Inflammatory macrophage treated with lipopolysaccharide for 1 hour (primary cell): Measurements from ENCODE around the gene SPEM1.

Source experiments
- DNase-seq, 2 donors: peaks; one replicate each; pipeline ENCODE4 v3.0.0-alpha.2; 2020 to 2022

The SPEM1 gene

GRCh38 chr17:7423679-7424078 is 3.6 kb downstream of the SPEM1 start:
- no peak for DNase-seq

DNA sequence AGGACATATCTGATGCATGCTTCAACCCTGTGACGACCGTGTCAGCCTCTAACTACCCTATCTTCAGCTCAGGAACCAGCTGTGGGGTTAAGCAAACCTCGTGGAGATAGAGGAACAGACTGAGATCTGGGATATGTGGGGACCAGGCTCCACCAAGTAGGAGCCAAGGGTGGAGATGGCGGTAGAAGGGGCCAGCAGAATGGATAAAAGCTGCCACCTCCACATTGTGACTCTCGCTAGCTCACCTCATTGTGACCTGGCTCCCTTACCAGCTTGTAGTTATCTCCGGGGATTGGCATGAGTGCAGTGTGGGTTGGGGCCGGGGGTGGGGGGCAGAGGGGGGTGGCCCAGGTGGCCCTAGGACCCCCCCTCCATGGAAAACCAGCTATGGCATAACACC is 5.2 kb downstream of the SPEM1 start, which contains the start of gene SPEM2:
SPEM2 (plus strand) TSS at position 301 of the 400 bp plus-strand sequence; CDS start at position 374, 73 bp downstream.
- DNase-seq: no peak

- DNase-seq: no peak
Measured at GRCh38 chr17:7425756-7426155, 5.6 kb downstream of the SPEM1 start.

- no peak for DNase-seq
Measured at GRCh38 chr17:7426203-7426863, 6.2 kb downstream of the SPEM1 start.

- DNase-seq: no peak
Measured at GRCh38 chr17:7426896-7427489, 6.9 kb downstream of the SPEM1 start.

- DNase-seq: no peak
Measured at GRCh38 chr17:7427549-7427948, 7.4 kb downstream of the SPEM1 start.

DNA sequence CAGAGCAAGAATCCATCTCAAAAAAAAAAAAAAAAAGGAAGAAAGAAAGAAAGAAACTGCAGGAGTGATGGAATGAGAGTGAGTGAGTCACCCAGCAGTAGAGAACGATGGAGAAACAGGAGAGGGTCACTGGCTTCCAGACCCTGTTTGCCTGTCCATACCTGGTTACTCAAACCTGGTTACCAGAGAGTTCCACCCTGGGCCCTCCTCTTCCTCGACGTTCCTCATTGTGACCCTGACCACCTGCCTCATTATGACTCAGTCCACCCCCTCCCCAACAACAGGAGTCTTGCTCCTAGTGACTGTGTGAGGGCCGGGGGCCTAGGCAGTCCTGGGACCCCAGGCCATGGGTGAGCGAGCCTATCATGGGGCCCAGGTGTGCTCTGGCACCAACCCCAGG is 8.4 kb downstream of the SPEM1 start, which contains the start of gene SPEM3:
SPEM3 (plus strand) TSS at position 301 of the 400 bp plus-strand sequence; CDS start at position 347, 46 bp downstream.
- DNase-seq: no peak

DNA sequence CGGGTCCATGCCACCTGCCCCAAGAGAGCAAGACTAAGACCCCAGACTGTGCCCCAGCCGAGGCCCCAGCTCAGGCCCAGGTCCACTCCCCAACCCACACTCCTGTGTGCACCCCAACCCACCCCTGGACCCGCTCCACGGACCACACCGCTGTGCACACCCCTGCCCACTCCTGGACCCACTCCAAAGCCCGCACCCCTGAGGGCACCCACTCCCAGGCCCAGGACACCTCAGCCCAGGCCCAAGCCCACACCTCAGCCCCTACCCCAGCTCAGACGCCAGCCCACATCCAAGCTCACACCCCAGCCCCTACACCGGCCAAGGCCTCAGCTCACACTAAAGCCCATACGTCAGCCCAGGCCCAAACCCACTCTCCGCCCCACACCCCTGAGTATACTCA is 9.6 kb downstream of the SPEM1 start:
- DNase-seq: no peak

DNA sequence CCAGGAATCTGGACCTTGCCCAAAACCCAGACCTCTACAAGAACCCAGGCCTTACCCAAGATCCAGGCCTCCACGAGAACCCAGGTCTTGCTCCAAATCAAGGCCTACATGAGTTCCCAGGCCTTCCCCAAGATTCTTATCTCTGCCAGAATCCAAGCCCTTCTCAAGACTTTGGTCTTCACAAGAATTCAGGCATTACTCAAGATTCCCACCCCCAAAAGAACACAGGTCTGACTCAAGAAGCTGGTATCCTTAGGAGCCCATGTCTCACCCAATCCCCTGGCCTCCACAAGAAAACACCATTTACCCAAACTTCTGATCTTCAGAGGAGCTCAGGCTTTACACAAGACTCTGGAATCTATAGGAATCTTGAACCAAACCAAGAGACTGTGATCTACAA is 11.1 kb downstream of the SPEM1 start:
- no peak for DNase-seq

- no peak for DNase-seq
Measured at GRCh38 chr17:7432296-7432695, 12.2 kb downstream of the SPEM1 start.

- DNase-seq: peak; percentile 50 to 75
Measured at GRCh38 chr17:7435676-7436555, 15.8 kb downstream of the SPEM1 start.

GRCh38 chr17:7436556-7437368 is 16.6 kb downstream of the SPEM1 start:
- DNase-seq: peak; percentile 69 to 75

GRCh38 chr17:7437369-7437863 is 17.3 kb downstream of the SPEM1 start:
- DNase-seq: no peak

DNA sequence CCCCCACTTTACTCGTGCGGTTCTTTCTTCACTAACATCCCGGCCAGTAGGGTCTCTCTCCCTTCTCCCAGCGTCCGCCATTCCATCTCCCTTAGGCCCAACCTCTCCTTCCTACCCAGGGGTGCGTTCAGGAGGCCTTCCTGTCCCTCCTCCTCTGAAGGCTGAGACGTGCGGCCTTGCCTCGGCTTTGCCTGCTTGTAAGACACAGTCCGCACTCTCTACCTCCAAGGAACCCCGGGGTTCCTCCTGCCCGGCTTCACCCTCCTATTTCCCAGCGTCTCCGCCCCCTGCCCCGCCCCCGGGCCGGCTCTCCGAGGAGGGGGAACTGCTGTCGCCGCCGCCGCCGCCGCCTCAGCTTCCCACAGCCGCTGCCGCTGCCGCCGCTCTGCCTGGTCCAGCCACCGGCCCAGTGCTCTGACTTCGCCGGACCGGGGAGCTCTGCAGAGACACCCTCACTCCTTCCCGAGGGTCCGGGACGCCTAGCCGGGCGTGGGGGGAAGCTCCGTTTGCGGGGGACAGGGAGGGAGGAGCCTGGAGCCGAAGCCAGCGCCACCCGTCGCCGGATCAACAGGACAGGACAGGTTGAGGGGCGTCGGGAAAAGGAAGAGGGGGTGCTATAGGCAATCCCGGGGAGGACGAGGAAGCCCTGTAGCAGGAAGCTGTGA is 18.0 kb downstream of the SPEM1 start:
- DNase-seq: peak in 1 of 2 donors; percentile 57

DNA sequence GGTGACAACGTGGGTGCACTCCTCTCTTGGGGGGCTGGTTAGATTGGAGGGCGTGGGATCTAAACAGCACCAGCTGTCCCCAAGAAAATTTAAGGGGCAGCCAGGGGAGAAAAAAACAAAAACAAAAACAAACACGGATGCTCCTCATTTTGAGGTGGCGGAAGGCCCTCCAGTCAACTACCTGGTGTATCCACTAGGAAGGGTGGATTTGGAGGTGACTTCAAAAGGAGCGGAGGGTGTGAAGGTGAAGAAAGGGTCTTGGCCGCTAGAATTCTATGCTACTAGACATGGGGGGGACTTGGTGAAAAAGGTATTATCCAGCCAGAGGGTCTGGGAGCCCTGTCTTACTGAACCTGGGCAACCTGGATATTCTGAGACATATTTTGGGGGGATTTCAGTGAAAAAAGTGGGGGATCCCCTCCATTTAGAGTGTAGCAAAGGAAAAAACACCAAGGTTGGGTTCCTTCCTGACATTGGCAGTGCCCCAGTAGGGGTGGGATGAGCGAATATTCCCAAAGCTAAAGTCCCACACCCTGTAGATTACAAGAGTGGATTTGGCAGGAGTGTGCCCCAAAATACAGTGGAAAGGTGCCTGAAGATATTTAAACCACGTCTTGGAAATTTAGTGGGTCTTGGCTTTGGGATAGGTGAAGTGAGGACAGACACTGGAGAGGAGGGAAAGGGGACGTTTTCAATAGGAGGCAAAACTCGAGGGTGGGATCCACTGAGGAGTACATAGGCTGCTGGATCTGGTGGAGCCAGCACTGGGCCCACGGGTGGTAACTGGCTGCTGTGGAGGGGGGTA is 18.7 kb downstream of the SPEM1 start:
- DNase-seq: no peak

- no peak for DNase-seq
Measured at GRCh38 chr17:7439462-7440112, 19.5 kb downstream of the SPEM1 start, which contains the start of gene FGF11. TSS of gene FGF11 (plus strand) at chr17:7439512. CDS start at chr17:7439621, 109 bp downstream.

DNA sequence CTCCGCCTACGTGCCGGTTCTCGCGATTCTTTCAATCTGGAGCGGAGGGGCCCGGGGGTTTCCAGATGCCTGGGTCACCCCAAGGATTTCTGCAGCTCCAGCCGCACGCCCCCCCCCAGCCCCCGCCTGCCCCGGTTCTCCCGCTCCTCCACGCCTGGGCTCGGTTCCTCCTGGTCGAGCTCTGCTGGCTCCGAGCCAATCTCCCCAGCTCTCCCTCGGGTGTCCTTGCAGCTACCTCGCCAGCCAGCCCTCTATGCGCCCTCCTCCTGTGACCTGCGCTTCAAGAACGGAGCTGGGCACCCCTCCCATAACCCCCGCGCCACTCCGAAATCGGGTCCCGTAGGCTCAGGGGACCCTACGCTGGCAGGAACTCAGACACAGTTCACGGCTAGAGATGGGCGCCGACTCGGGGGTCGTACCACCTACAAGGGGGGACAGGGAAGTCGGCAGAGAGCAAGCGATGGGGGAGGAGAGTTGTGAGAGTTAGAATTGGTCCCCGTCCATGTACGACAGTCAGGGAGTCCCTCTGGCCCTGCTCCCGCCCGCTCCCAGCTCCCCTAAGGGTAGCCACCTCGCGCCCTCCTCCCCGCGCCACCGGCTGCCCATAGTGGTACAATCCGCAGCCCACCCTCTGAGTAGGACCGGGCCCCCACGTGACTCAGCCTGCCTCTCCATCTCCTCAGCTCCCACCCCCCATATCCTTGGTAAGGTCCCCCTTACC is 20.1 kb downstream of the SPEM1 start:
- DNase-seq: peak; percentile 20 to 30

DNA sequence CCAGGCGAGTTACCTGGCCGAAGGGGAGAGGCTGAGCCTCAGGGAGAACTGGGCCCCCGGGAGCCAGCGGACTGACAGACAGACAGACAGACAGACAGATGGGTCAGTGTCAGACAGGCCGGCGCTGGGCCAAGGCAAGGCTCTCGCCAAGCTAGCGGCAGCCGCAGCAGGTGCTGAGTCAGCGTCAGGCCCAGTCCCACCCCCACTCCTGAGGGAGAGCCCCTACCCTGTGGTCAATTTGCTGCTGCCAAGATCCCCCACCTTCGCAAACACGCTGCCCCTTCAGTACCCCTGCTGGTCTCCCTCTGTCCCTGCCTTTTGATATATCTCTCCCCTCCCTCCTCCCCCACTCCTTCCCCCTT is 20.7 kb downstream of the SPEM1 start:
- DNase-seq: no peak

GRCh38 chr17:7441266-7441665 is 21.1 kb downstream of the SPEM1 start:
- no peak for DNase-seq

DNA sequence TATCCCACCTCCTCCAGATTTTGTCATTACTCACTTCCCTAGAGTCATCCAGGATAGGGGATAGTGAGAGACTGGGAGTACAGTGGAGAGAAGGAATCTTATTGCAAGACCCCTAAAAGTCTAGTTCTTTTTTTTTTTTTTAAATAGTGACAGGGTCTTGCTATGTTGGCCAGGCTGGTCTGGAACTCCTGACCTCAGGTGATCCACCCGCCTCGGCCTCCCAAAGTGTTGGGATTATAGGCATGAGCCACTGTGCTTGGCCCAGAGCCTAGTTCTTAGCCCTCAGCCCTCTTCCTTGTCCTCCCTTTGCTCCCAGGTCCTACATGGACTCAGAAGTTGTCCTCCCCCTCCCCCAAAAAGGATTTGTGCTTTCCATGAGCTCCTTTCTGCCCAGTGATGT is 22.0 kb downstream of the SPEM1 start:
- no peak for DNase-seq
